HepG2 (cell line): Measurements from ENCODE around the gene IFNA16. TPM values are rescaled to one million over a fixed set of nuclear protein-coding genes. Genes with fewer than 3 reads are reported as not detected.
"Not testable (repeated sequence)": the region's sequence is repeated elsewhere in the genome, so short reads cannot be mapped to it uniquely, and the experiment has no call there.

Experiments used
- ATAC-seq: fragments of 200-7000 bp; cut with Tn5 transposase; 3 replicates; pipeline ENCODE4 v1.9.1; 2020; ENCODE audit warnings: mild to moderate bottlenecking, moderate library complexity
- BruUV-seq: library from RNA; stranded (reverse); fragments of 400-500 nt; replicated peaks from 2 replicates; lab custom pipeline; 2021; lab: Mats Ljungman, UMichigan
- CTCF ChIA-PET: fragments of 300-600 bp; formaldehyde crosslinking; extraction: SDS; loops from one replicate; lab custom pipeline; 2021; ENCODE audit warnings: low total read pairs, inconsistent platforms, low intra/inter-chr PET ratio; lab: Yijun Ruan, JAX
- POLR2A ChIA-PET: fragments of 350-600 bp; sonication (Branson Sonifier 250); formaldehyde crosslinking; loops from one replicate; lab custom pipeline; 2020; ENCODE audit warnings: antibody characterized with exemption, inconsistent platforms; lab: Yijun Ruan, JAX
- DNase-seq: peaks from one replicate; pipeline ENCODE4 v3.0.0-alpha.2; 2015; ENCODE audit warnings: low spot score
- FAIRE-seq: peaks from 3 replicates; lab custom pipeline; 2011; peaks lifted over from hg19 to GRCh38; lab: Jason Lieb, UNC
- H2AFZ ChIP-seq: one replicate; pipeline ENCODE4 v1.6.1; 2011; ENCODE audit warnings: low read length, inconsistent platforms
- H3K27ac ChIP-seq: fragments of 300-600 bp; 3 replicates; pipeline ENCODE4 v1.8.0; 2011; ENCODE audit warnings: mixed run types, mild to moderate bottlenecking, mixed read lengths, low read length, inconsistent platforms; ENCODE audit not compliant: insufficient read depth; ENCODE audit errors: extremely low read length
- H3K27me3 ChIP-seq, 2 experiments: fragments of 200-600 bp in 1 of 2; 2 replicates in 1 of 2; 3 replicates in 1 of 2; pipeline versions ENCODE4 v1.6.0 to v1.8.0; 2011; ENCODE audit warnings: low read length in 2 of 2, mild to moderate bottlenecking in 2 of 2, moderate library complexity in 2 of 2, inconsistent platforms in 1 of 2; ENCODE audit not compliant: insufficient read depth in 2 of 2, control insufficient read depth in 1 of 2
- H3K36me3 ChIP-seq, 2 experiments: fragments of 200-600 bp in 1 of 2; replicated peaks in 1 of 2; 2 replicates in 1 of 2; 3 replicates in 1 of 2; pipeline versions ENCODE4 v1.5.1 to v1.8.0; 2011; ENCODE audit warnings: low read length in 2 of 2, inconsistent platforms in 1 of 2; ENCODE audit not compliant: insufficient read depth in 2 of 2, control insufficient read depth in 1 of 2
- H3K4me1 ChIP-seq: 2 replicates; pipeline ENCODE4 v1.5.1; 2012; ENCODE audit warnings: low read length, inconsistent platforms; ENCODE audit not compliant: insufficient read depth
- H3K4me2 ChIP-seq: 2 replicates; pipeline ENCODE4 v1.6.0; 2011; ENCODE audit warnings: low read depth, low read length, inconsistent platforms
- H3K4me3 ChIP-seq, 3 experiments: fragments of 200-600 bp in 1 of 3; sonication (generic), shearing (Covaris generic) in 1 of 3; replicated peaks in 1 of 3; 2 replicates each; pipeline ENCODE4 v1.5.1; 2011 to 2016; ENCODE audit warnings: low read length in 3 of 3, inconsistent platforms in 2 of 3, low read depth in 2 of 3, mild to moderate bottlenecking in 2 of 3, control low read depth in 1 of 3, mixed read lengths in 1 of 3; ENCODE audit not compliant: insufficient read depth in 1 of 3
- H3K79me2 ChIP-seq: one replicate; pipeline ENCODE4 v1.6.1; 2011; ENCODE audit warnings: low read length, inconsistent platforms; ENCODE audit not compliant: insufficient read depth
- H3K9ac ChIP-seq: 2 replicates; pipeline ENCODE4 v1.6.0; 2011; ENCODE audit warnings: mild to moderate bottlenecking, low read depth, low read length, inconsistent platforms; ENCODE audit not compliant: insufficient read depth
- H3K9me3 ChIP-seq: 2 replicates; pipeline ENCODE4 v1.5.1; 2012; ENCODE audit warnings: mild to moderate bottlenecking, low read length
- H4K20me1 ChIP-seq: 2 replicates; pipeline ENCODE4 v1.6.0; 2011; ENCODE audit warnings: inconsistent platforms, mild to moderate bottlenecking, low read length, moderate library complexity; ENCODE audit not compliant: insufficient read depth
- STAG1 ChIP-seq: sonication (generic); formaldehyde crosslinking; IDR thresholded peaks from 2 replicates; pipeline ENCODE4 v1.4.0; 2020; ENCODE audit warnings: missing genetic modification reagents
- WGBS: methylation state at CpG from one replicate; pipeline ENCODE4 v1.1.6; 2017; ENCODE audit warnings: low lambda C conversion rate; 5-methylcytosine and 5-hydroxymethylcytosine counted together
- in situ Hi-C: cut with HindIII; loops from 2 replicates; pipeline ENCODE4 v1.10.0; 2017; ENCODE audit warnings: low pct_unique_long_range_greater_than_20kb; ENCODE audit not compliant: extremely low pct_ligation_motif_present
- intact Hi-C: fragments of 100-400 bp; cut with micrococcal nuclease; formaldehyde crosslinking; loops from one replicate; pipeline ENCODE4 v1.10.0; 2022; ENCODE audit not compliant: unreplicated experiment
- polyA plus RNA-seq, 8 experiments: library from polyadenylated mRNA; depleted of rRNA in 3 of 8; stranded (reverse) in 7 of 8; unstranded in 1 of 8; fragments of >200 nt; fragmentation: Illumina TruSeq in 4 of 8; extraction: Trizol in 4 of 8; gene quantifications; 2 replicates each; pipeline versions ENCODE4 v1.2.1 to v1.2.3, GENCODE V29; 2011 to 2016; ENCODE audit warnings: low read depth in 4 of 8, missing spikeins in 1 of 8, mixed read lengths in 1 of 8; ENCODE audit not compliant: insufficient read depth in 1 of 8
- total RNA-seq, 5 experiments: library from RNA; depleted of rRNA; stranded (reverse); fragments of >200 nt; fragmentation: Illumina TruSeq; extraction: Trizol; gene quantifications; 2 replicates each; pipeline ENCODE4 v1.2.3, GENCODE V29; 2016; ENCODE audit warnings: low read depth in 1 of 5
- TF ChIP-seq, protein P1 (sequence below): sonication (generic); formaldehyde crosslinking; IDR thresholded peaks from 2 replicates; pipeline ENCODE4 v1.5.0; 2020; ENCODE audit warnings: mild to moderate bottlenecking, missing genetic modification reagents, moderate library complexity

IFNA16 gene
- total and polyA plus RNA-seq, 2 of the 13 experiments (the other 11 are each of a cell fraction or from before 2014, with no cell fraction given), result not detected

DNA sequence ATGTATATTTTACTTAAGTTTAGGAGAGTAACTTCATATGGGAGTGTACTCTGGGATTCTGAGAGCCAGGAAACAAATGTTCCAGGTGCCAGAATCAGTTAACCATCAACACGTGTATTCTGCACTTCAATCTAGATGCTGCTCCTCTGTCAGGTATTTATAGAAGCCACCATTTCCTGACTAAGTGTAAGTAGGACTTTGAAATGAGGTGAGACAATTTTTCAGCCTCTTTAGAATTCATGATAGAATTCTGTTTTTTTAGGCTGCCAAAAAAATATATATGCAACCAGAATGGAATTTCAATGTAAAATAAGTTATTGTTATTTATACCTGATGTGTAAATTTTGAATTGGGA is 19.2 kb upstream of the IFNA16 start:
- intact Hi-C loops, result loop anchor here (5.0 kb wide), 1 partner anchor 161 kb away; no protein-coding TSS in a partner anchor
- POLR2A ChIA-PET, H3K4me3 ChIP-seq, H3K4me2 ChIP-seq, in situ Hi-C loops, H3K27ac ChIP-seq, H4K20me1 ChIP-seq, H2AFZ ChIP-seq, H3K4me1 ChIP-seq, FAIRE-seq, H3K9ac ChIP-seq, H3K79me2 ChIP-seq, DNase-seq, H3K9me3 ChIP-seq, H3K27me3 ChIP-seq, ATAC-seq, BruUV-seq, H3K36me3 ChIP-seq: not testable (repeated sequence)
- CTCF ChIA-PET, result interaction anchor here (2.0 kb wide), 1 partner anchor 553 kb away, joined by 11 read pairs; no protein-coding TSS in a partner anchor
- 0% methylated on average over 1 of the region's 1 CpG for WGBS

DNA sequence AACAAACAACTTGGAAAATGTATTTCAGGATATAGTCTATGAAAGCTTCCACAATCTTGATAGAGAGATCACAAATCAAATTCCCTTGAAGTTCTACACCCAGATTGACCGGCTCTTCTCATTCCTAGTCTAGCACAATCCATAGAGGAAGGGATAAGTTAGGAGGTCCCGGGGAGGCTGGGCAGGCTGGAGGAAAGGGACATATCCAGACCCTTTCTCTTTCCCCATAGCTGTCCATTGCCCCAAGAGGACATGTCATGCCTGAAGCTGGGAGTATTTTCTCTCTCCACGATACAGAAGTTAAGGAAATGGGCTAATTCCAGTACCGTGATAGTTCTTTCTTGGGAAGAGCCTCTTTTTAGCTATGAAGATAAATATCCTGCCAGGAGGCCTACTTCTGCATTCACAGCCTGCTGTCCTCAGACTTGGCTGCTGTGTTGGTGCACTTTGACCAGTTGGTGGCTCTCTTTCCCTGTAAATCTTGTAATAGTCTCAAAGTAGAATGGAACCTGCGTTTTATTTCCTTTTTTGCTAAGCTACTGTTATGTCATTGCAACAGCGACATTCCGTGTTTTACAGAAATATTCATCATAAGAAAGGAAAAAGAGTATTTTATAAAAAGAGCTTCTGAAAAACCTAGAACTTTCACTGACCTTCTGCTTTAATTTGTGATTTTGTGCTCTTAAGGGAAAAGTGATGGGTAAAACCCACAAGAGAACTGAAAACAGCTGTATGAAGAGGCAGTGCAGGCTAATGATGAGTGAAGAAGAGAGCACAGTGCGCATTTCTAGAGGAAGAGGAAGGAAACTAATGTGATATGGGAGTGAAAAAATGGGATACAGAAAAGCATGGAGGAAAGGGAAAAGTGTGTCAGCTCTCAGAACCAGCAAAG is 18.6 kb upstream of the IFNA16 start:
- DNase-seq (peak; percentile 21), FAIRE-seq (peak; percentile 68), ATAC-seq (peak; percentile 85)
- intact Hi-C loops, result loop anchor here (1.0 to 5.0 kb wide), 3 partner anchors 162 to 554 kb away; no protein-coding TSS in a partner anchor
- POLR2A ChIA-PET, H4K20me1 ChIP-seq, H3K4me3 ChIP-seq, H3K4me2 ChIP-seq, H3K4me1 ChIP-seq, BruUV-seq, H2AFZ ChIP-seq, in situ Hi-C loops, H3K27me3 ChIP-seq, H3K79me2 ChIP-seq, H3K9ac ChIP-seq, H3K27ac ChIP-seq, H3K9me3 ChIP-seq, H3K36me3 ChIP-seq: not testable (repeated sequence)
- CTCF ChIA-PET, result interaction anchor here (2.0 kb wide), 1 partner anchor 554 kb away, joined by 11 read pairs; no protein-coding TSS in a partner anchor
- peak; percentile 52 for TF ChIP-seq STAG1 (CRISPR knock-in tag)
- TF ChIP-seq, protein P1, sequence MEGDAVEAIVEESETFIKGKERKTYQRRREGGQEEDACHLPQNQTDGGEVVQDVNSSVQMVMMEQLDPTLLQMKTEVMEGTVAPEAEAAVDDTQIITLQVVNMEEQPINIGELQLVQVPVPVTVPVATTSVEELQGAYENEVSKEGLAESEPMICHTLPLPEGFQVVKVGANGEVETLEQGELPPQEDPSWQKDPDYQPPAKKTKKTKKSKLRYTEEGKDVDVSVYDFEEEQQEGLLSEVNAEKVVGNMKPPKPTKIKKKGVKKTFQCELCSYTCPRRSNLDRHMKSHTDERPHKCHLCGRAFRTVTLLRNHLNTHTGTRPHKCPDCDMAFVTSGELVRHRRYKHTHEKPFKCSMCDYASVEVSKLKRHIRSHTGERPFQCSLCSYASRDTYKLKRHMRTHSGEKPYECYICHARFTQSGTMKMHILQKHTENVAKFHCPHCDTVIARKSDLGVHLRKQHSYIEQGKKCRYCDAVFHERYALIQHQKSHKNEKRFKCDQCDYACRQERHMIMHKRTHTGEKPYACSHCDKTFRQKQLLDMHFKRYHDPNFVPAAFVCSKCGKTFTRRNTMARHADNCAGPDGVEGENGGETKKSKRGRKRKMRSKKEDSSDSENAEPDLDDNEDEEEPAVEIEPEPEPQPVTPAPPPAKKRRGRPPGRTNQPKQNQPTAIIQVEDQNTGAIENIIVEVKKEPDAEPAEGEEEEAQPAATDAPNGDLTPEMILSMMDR (CRISPR knock-in tag), result peak; percentile 65
- under 1% methylated on average over 8 of the region's 8 CpGs for WGBS
